ENCODE data around the gene SPSB4. TPM values are rescaled to one million over a fixed set of nuclear protein-coding genes. Genes with fewer than 3 reads are reported as not detected.

Gene SPSB4
- total and polyA plus RNA-seq, 10 of the 15 experiments (the other 5 are each of a cell fraction or from before 2014, with no cell fraction given): not detected

GRCh38 chr3:141096981-141097380 is 45.8 kb downstream of the SPSB4 start (continued):
- no peak for TF ChIP-seq CUX1 (IDR thresholded peaks at IDR 0.05; ENCODE audit: insufficient replicate concordance, low read depth, low read length)

- Histone ChIP-seq H3K4me1 (ENCODE audit: control insufficient read depth, insufficient read depth, low read length) (no peaks in the 10 kb centered on the region), H3K79me2 (ENCODE audit: control insufficient read depth, insufficient read depth, low read length) (no peaks in the 10 kb centered on the region), H2AFZ (ENCODE audit: control insufficient read depth, low read depth, low read length) (no peak overlapping the region), H3K36me3 (ENCODE audit: control insufficient read depth in 2 of 2, insufficient read depth in 2 of 2, low read length in 1 of 2) (no peaks in the 10 kb centered on the region), H3K27ac (ENCODE audit: control insufficient read depth, insufficient read depth) (no peak overlapping the region), H3K4me3 (no peak overlapping the region), H3K4me2 (ENCODE audit: control insufficient read depth, insufficient read depth) (no peak overlapping the region), H3K9me3 (replicated peaks; ENCODE audit: control insufficient read depth, insufficient read depth, low read length) (no peaks in the 10 kb centered on the region), H4K20me1 (ENCODE audit: control insufficient read depth, insufficient read depth) (no peaks in the 10 kb centered on the region), H3K27me3 (replicated peaks in 1 of 2; ENCODE audit: control insufficient read depth in 2 of 2, insufficient read depth in 2 of 2, low read length in 1 of 2) (no peaks in the 10 kb centered on the region), H3K9ac (ENCODE audit: control insufficient read depth, insufficient read depth, low read length) (no peak overlapping the region)
- ChIA-PET CTCF (interaction anchor here (0.9 kb wide), 1 partner anchor 89 kb away, joined by 3 read pairs; no protein-coding TSS in a partner anchor), SMC1A (ENCODE audit: uncharacterized antibody, unreplicated experiment) (interaction anchor here (0.8 kb wide), 1 partner anchor 10 kb away, joined by 3 read pairs; no protein-coding TSS in a partner anchor), RAD21 (ENCODE audit: unreplicated experiment) (no interaction called here), POLR2A (no interaction called here)
- WGBS (ENCODE audit: insufficient coverage, insufficient replicate concordance, low lambda C conversion rate, missing lambda C conversion rate): 56% methylated on average over 3 of the region's 3 CpGs
- DNase-seq (ENCODE audit: low read depth, low spot score) (no peak), FAIRE-seq (no peak), ATAC-seq (no peak)
- BruUV-seq (replicated peaks): no TSS peak
- in situ Hi-C loops (cut with MboI): no loop called here
- intact Hi-C loops (cut with micrococcal nuclease; ENCODE audit: unreplicated experiment): loop anchor here (10.0 kb wide), 1 partner anchor 175 kb away; no protein-coding TSS in a partner anchor
- TF ChIP-seq E2F4 (IDR thresholded peaks at IDR 0.05; ENCODE audit: low read depth, low read length) (no peak), NRF1 (conservative IDR thresholded peaks at IDR 0.05; ENCODE audit: low read depth, low read length) (no peak), POLR2AphosphoS5 (IDR thresholded peaks at IDR 0.05; ENCODE audit: low read length) (no peak), SMAD5 (IDR thresholded peaks at IDR 0.05; ENCODE audit: low read depth) (no peak), CBX3 (IDR thresholded peaks at IDR 0.05; ENCODE audit: borderline replicate concordance, low read depth) (no peak), CBX5 (IDR thresholded peaks at IDR 0.05; ENCODE audit: low read depth) (no peak), RAD51 (IDR thresholded peaks at IDR 0.05) (no peak), ZNF217 (IDR thresholded peaks at IDR 0.05) (no peak), CHD1 (IDR thresholded peaks at IDR 0.05; ENCODE audit: low read depth, low read length) (no peak), ETV6 (conservative IDR thresholded peaks at IDR 0.05 in 1 of 2, IDR thresholded peaks at IDR 0.05 in 1 of 2; ENCODE audit: borderline replicate concordance in 1 of 2, low read depth in 1 of 2) (no peak), STAT3 (IDR thresholded peaks at IDR 0.05; ENCODE audit: low read depth, low read length) (no peak), MYB (IDR thresholded peaks at IDR 0.05; ENCODE audit: borderline replicate concordance, low read depth, low read length) (no peak), NFIC (IDR thresholded peaks at IDR 0.05; ENCODE audit: low read depth, low read length) (no peak), POLR2AphosphoS2 (IDR thresholded peaks at IDR 0.05; ENCODE audit: low read depth, low read length) (no peak), NKRF (conservative IDR thresholded peaks at IDR 0.05) (no peak)
Observed at GRCh38 chr3:141100112-141100511, 49.0 kb downstream of the SPSB4 start.

All from GM12878 (cell line).